H1 (cell line): Measurements from ENCODE around the gene DIPK1A. TPM values are rescaled to one million over a fixed set of nuclear protein-coding genes. Genes with fewer than 3 reads are reported as not detected.

ENCODE experiments used
- BACH1 ChIP-seq: IDR thresholded peaks from 2 replicates; pipeline ENCODE4 v1.6.1; 2012; ENCODE audit warnings: low read length, improper control_type of control experiment
- BCL11A ChIP-seq, 2 experiments: IDR thresholded peaks; one replicate each; pipeline ENCODE4 v1.6.1; 2011; ENCODE audit warnings: low read depth in 2 of 2, low read length in 2 of 2, mild to moderate bottlenecking in 2 of 2
- CHD7 ChIP-seq: fragments of 300-600 bp; sonication (generic); IDR thresholded peaks from 2 replicates; pipeline ENCODE4 v1.7.1; 2012; ENCODE audit warnings: low read length, moderate library complexity, mild to moderate bottlenecking, inconsistent platforms; ENCODE audit not compliant: insufficient replicate concordance
- EGR1 ChIP-seq: IDR thresholded peaks from 2 replicates; pipeline ENCODE4 v1.6.1; 2011; ENCODE audit warnings: low read depth, low read length, borderline replicate concordance
- GABPA ChIP-seq: IDR thresholded peaks from 2 replicates; pipeline ENCODE4 v1.6.1; 2011; ENCODE audit warnings: mild to moderate bottlenecking, low read length, moderate library complexity, borderline replicate concordance; ENCODE audit not compliant: insufficient read depth
- HDAC2 ChIP-seq, 2 experiments: fragments of 300-600 bp in 1 of 2; sonication (generic) in 1 of 2; IDR thresholded peaks; 2 replicates each; pipeline ENCODE4 v1.6.1; 2011 to 2012; ENCODE audit warnings: low read depth in 2 of 2, low read length in 2 of 2, mild to moderate bottlenecking in 2 of 2, moderate library complexity in 2 of 2, borderline replicate concordance in 1 of 2, inconsistent platforms in 1 of 2
- POU5F1 ChIP-seq: IDR thresholded peaks from 2 replicates; pipeline ENCODE4 v1.6.1; 2011; ENCODE audit warnings: low read depth, mild to moderate bottlenecking, low read length, moderate library complexity
- RBBP5 ChIP-seq: IDR thresholded peaks from 2 replicates; pipeline ENCODE4 v1.7.1; 2012; ENCODE audit warnings: low read depth, mild to moderate bottlenecking, inconsistent platforms, low read length, moderate library complexity, borderline replicate concordance
- SIRT6 ChIP-seq: IDR thresholded peaks from one replicate; pipeline ENCODE4 v1.7.1; 2012; ENCODE audit warnings: low read length, inconsistent platforms
- SUZ12 ChIP-seq: fragments of 200-600 bp; sonication (generic); IDR thresholded peaks from 2 replicates; pipeline ENCODE4 v1.6.1; 2012; ENCODE audit warnings: mild to moderate bottlenecking, inconsistent platforms, low read length, moderate library complexity, mixed read lengths
- polyA plus RNA-seq, 7 experiments: library from polyadenylated mRNA; depleted of rRNA in 3 of 7; stranded (reverse) in 5 of 7; unstranded in 2 of 7; fragments of >200 nt in 5 of 7; fragments of 200-250 nt in 2 of 7; gene quantifications; 1 replicate in 5 of 7; 2 replicates in 1 of 7; 4 replicates in 1 of 7; pipeline versions ENCODE4 v1.2.1 to v1.2.3, GENCODE V29; 2011 to 2013; ENCODE audit warnings: missing spikeins in 2 of 7, mixed read lengths in 2 of 7
- total RNA-seq: library from RNA; stranded (reverse); fragmentation: NEBNext Ultra II Directional; extraction: Animal tissue kit (Norgen Biotek cat#: 25700); gene quantifications from 2 replicates; pipeline ENCODE4 v1.2.1, GENCODE V29; 2021

DIPK1A gene
- total and polyA plus RNA-seq, 2 of the 8 experiments (the other 6 are each of a cell fraction or from before 2014, with no cell fraction given): 2.5 to 5.0 TPM

- TF ChIP-seq CHD7: no peak
- TF ChIP-seq SUZ12: no peak
- no peak for TF ChIP-seq SIRT6
- TF ChIP-seq POU5F1: no peak
- TF ChIP-seq HDAC2 (IDR thresholded peaks at IDR 0.05; ENCODE audit: borderline replicate concordance in 1 of 2, low read depth in 2 of 2, low read length in 2 of 2): no peak
- TF ChIP-seq BACH1: no peak
- TF ChIP-seq EGR1: no peak
- TF ChIP-seq GABPA: no peak
- TF ChIP-seq BCL11A (IDR thresholded peaks at IDR 0.05; ENCODE audit: low read depth in 2 of 2, low read length in 2 of 2): no peak
- no peak for TF ChIP-seq RBBP5
These were observed 19.7 kb upstream of the DIPK1A start (continued) for GRCh38 chr1:92980732-92981647.
